Ovary (tissue), 3 donors: Measurements from ENCODE around the gene L1CAM.

ENCODE experiments used
- CTCF ChIP-seq, 3 donors: fragments of 450-650 bp in 2 of 3; fragments of 200-600 bp in 1 of 3; IDR thresholded peaks; one replicate each; pipeline versions ENCODE4 v1.5.1 to v1.8.0; 2016 to 2022; ENCODE audit warnings: antibody characterized with exemption in 3 of 3, mild to moderate bottlenecking in 1 of 3
- EP300 ChIP-seq: sonication (generic); formaldehyde crosslinking; IDR thresholded peaks from one replicate; pipeline ENCODE4 v1.6.1; 2017; ENCODE audit warnings: antibody characterized with exemption
- POLR2A ChIP-seq: fragments of 450-650 bp; IDR thresholded peaks from one replicate; pipeline ENCODE4 v1.6.1; 2017; ENCODE audit warnings: antibody characterized with exemption, mild to moderate bottlenecking, moderate library complexity
- donor health status: DM: no; HTN: no; CAD: no.

DNA sequence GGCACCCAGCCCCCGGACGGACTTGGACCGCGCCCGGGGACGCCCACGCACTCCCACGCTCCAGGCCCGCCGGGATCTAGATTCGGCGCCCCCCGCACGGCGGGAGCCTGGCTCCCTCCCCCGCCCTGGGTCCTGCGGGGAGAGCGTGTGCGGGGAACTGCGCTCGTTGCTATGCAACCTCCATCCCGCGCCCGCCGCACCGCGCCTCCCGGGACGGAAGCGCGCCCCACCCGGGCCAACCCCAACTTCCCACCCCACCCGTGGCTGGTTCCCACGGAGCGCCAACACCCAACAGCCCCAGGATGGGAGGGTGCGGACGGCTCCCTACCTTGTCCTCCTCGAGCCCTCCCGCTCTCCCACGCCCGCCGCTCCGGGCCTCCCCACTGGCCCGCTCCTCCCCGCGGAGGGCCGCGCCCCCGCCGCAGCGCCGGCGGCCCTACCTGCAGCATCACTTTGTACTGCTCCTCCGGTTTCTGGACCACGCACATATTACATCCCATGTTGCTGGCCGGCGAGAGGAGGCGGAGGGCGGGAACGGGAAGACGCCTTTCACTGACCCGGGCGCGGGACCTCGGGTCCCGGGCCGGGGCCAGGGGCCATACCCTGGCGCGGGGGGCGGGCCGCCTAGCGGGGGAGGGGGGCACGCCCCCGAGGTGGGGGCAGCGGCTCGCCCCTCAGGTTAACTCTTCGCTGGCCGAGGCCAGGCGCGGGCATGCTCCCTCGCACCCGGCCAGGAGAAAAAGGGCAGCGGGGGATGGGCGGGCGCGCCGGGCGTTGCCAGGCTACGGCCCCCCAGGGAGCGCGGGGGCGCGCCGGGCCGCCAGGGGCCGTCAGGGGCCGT is 56.0 kb downstream of the L1CAM start, which contains the start of gene PDZD4:
- TF ChIP-seq POLR2A = no peak
- no peak for TF ChIP-seq CTCF (IDR thresholded peaks at IDR 0.05)
- TF ChIP-seq EP300 = no peak
